ENCODE data around the gene C5orf46.

C5orf46 gene

GRCh38 chr5:147863454-147864158 is 42.7 kb downstream of the C5orf46 start:
- in situ Hi-C loops (cut with MboI; ENCODE audit: low sequenced_read_pairs) = no loop called here

GRCh38 chr5:147860641-147861025 is 45.7 kb downstream of the C5orf46 start:
- in situ Hi-C loops (cut with MboI; ENCODE audit: low sequenced_read_pairs) = no loop called here

- in situ Hi-C loops (cut with MboI; ENCODE audit: low sequenced_read_pairs) = no loop called here
These were observed 46.2 kb downstream of the C5orf46 start for GRCh38 chr5:147859962-147860640.

GRCh38 chr5:147858565-147858964 is 47.8 kb downstream of the C5orf46 start:
- in situ Hi-C loops (cut with MboI; ENCODE audit: low sequenced_read_pairs) = no loop called here

GRCh38 chr5:147857302-147858129 is 48.8 kb downstream of the C5orf46 start:
- in situ Hi-C loops (cut with MboI; ENCODE audit: low sequenced_read_pairs) = no loop called here

- in situ Hi-C loops (cut with MboI; ENCODE audit: low sequenced_read_pairs) = no loop called here
These were observed 49.5 kb downstream of the C5orf46 start for GRCh38 chr5:147856801-147857200.

GRCh38 chr5:147855774-147856069 is 50.6 kb downstream of the C5orf46 start:
- in situ Hi-C loops (cut with MboI; ENCODE audit: low sequenced_read_pairs) = no loop called here

GRCh38 chr5:147854894-147855773 is 51.2 kb downstream of the C5orf46 start:
- in situ Hi-C loops (cut with MboI; ENCODE audit: low sequenced_read_pairs) = no loop called here

GRCh38 chr5:147854331-147854730 is 52.0 kb downstream of the C5orf46 start:
- in situ Hi-C loops (cut with MboI; ENCODE audit: low sequenced_read_pairs) = no loop called here

GRCh38 chr5:147853372-147853987 is 52.9 kb downstream of the C5orf46 start:
- in situ Hi-C loops (cut with MboI; ENCODE audit: low sequenced_read_pairs) = no loop called here

- in situ Hi-C loops (cut with MboI; ENCODE audit: low sequenced_read_pairs) = no loop called here
These were observed 54.0 kb downstream of the C5orf46 start for GRCh38 chr5:147852365-147852764.

- in situ Hi-C loops (cut with MboI; ENCODE audit: low sequenced_read_pairs) = no loop called here
These were observed 54.8 kb downstream of the C5orf46 start for GRCh38 chr5:147851578-147851977.

GRCh38 chr5:147849226-147849625 is 57.1 kb downstream of the C5orf46 start:
- in situ Hi-C loops (cut with MboI; ENCODE audit: low sequenced_read_pairs) = no loop called here

GRCh38 chr5:147845618-147846017 is 60.7 kb downstream of the C5orf46 start:
- in situ Hi-C loops (cut with MboI; ENCODE audit: low sequenced_read_pairs) = no loop called here

GRCh38 chr5:147844846-147845245 is 61.5 kb downstream of the C5orf46 start:
- in situ Hi-C loops (cut with MboI; ENCODE audit: low sequenced_read_pairs) = no loop called here

- in situ Hi-C loops (cut with MboI; ENCODE audit: low sequenced_read_pairs) = no loop called here
These were observed 63.5 kb downstream of the C5orf46 start for GRCh38 chr5:147842869-147843268.

All from HL-60/S4 treated with retinoic acid at 250 ng/mL for 4 days and 3 days (cell line).